Central memory CD4-positive, alpha-beta T cell (primary cell): ENCODE data around the gene TMEM132D.

Source experiments
- DNase-seq: peaks from one replicate; pipeline ENCODE4 v3.0.0; 2022

The TMEM132D gene

GRCh38 chr12:129401572-129401971, 502.3 kb downstream of the TMEM132D start:
- DNase-seq, result no peak

GRCh38 chr12:129394177-129394825, 509.5 kb downstream of the TMEM132D start:
- no peak for DNase-seq

GRCh38 chr12:129393357-129393937, 510.4 kb downstream of the TMEM132D start:
- DNase-seq, result no peak

GRCh38 chr12:129385637-129385990, 518.2 kb downstream of the TMEM132D start:
- no peak for DNase-seq

GRCh38 chr12:129383956-129384355, 519.9 kb downstream of the TMEM132D start:
- DNase-seq, result no peak

- no peak for DNase-seq
These were observed 522.1 kb downstream of the TMEM132D start for GRCh38 chr12:129381715-129382114.

- DNase-seq, result no peak
These were observed 524.6 kb downstream of the TMEM132D start for GRCh38 chr12:129379076-129379804.

- DNase-seq, result no peak
These were observed 525.3 kb downstream of the TMEM132D start for GRCh38 chr12:129378496-129378895.

GRCh38 chr12:129373746-129374145, 530.1 kb downstream of the TMEM132D start:
- DNase-seq, result no peak

- DNase-seq, result no peak
These were observed 530.9 kb downstream of the TMEM132D start for GRCh38 chr12:129372876-129373275.

GRCh38 chr12:129372348-129372747, 531.5 kb downstream of the TMEM132D start:
- DNase-seq, result no peak

GRCh38 chr12:129371268-129371667, 532.6 kb downstream of the TMEM132D start:
- no peak for DNase-seq

- no peak for DNase-seq
These were observed 537.2 kb downstream of the TMEM132D start for GRCh38 chr12:129366656-129367055.

- no peak for DNase-seq
These were observed 540.8 kb downstream of the TMEM132D start for GRCh38 chr12:129363041-129363440.

- no peak for DNase-seq
These were observed 546.6 kb downstream of the TMEM132D start for GRCh38 chr12:129357233-129357632.

- DNase-seq, result no peak
These were observed 552.3 kb downstream of the TMEM132D start for GRCh38 chr12:129351481-129351880.

GRCh38 chr12:129339336-129339735, 564.5 kb downstream of the TMEM132D start:
- DNase-seq, result no peak

- no peak for DNase-seq
These were observed 566.4 kb downstream of the TMEM132D start for GRCh38 chr12:129337413-129337812.

- DNase-seq, result no peak
These were observed 568.1 kb downstream of the TMEM132D start for GRCh38 chr12:129335773-129336172.

GRCh38 chr12:129332286-129332685, 571.5 kb downstream of the TMEM132D start:
- DNase-seq, result no peak

GRCh38 chr12:129331356-129332085, 572.3 kb downstream of the TMEM132D start:
- no peak for DNase-seq

- no peak for DNase-seq
These were observed 575.6 kb downstream of the TMEM132D start for GRCh38 chr12:129328235-129328634.

- no peak for DNase-seq
These were observed 578.3 kb downstream of the TMEM132D start for GRCh38 chr12:129325566-129325965.

- DNase-seq, result no peak
These were observed 591.8 kb downstream of the TMEM132D start for GRCh38 chr12:129312048-129312447.
